ENCODE results near the gene LRMDA. TPM values are rescaled to one million over a fixed set of nuclear protein-coding genes. Genes with fewer than 3 reads are reported as not detected.

The LRMDA gene
- total RNA-seq, 4 donors from 2014 or later: 1.5 to 15.7 (median 4.6) TPM

GRCh38 chr10:76547352-76547972 is 1116.0 kb downstream of the LRMDA start:
- no peaks in the 10 kb centered on the region for H3K9me3 ChIP-seq
- H3K27ac ChIP-seq: no peak overlapping the region
- peak; percentile 80 to 93 for DNase-seq
- no peaks in the 10 kb centered on the region for H3K27me3 ChIP-seq
- intact Hi-C loops (cut with DNase I; ENCODE audit: low total_unique reads): no loop called here
- no peaks in the 10 kb centered on the region for H3K36me3 ChIP-seq
- peaks cover 0 to 5% of the 10 kb centered on the region in 2 donors for H3K4me1 ChIP-seq
- TF ChIP-seq POLR2A (IDR thresholded peaks at IDR 0.05) (no peak), CTCF (IDR thresholded peaks at IDR 0.05) (peak; percentile 65 to 88 (median 84))
- H3K4me3 ChIP-seq: no peak overlapping the region

GRCh38 chr10:76548716-76549115 is 1117.3 kb downstream of the LRMDA start:
- DNase-seq: no peak
- Histone ChIP-seq H3K27me3 (no peaks in the 10 kb centered on the region), H3K27ac (peak overlapping the region in 1 of 2 donors; percentile 9), H3K36me3 (no peaks in the 10 kb centered on the region), H3K4me1 (peaks cover 0 to 5% of the 10 kb centered on the region in 2 donors), H3K9me3 (no peaks in the 10 kb centered on the region), H3K4me3 (no peak overlapping the region)
- intact Hi-C loops (cut with DNase I; ENCODE audit: low total_unique reads): no loop called here
- TF ChIP-seq POLR2A (IDR thresholded peaks at IDR 0.05) (no peak), CTCF (IDR thresholded peaks at IDR 0.05) (no peak)

- intact Hi-C loops (cut with DNase I; ENCODE audit: low total_unique reads): no loop called here
- H3K27ac ChIP-seq: peak overlapping the region; percentile 9 to 36
Observed at GRCh38 chr10:76549171-76549570, 1117.7 kb downstream of the LRMDA start.

GRCh38 chr10:76550806-76551205 is 1119.4 kb downstream of the LRMDA start:
- H3K27ac ChIP-seq: peak overlapping the region; percentile 63 to 72
- H3K36me3 ChIP-seq: no peaks in the 10 kb centered on the region
- peaks cover 0 to 5% of the 10 kb centered on the region in 2 donors for H3K4me1 ChIP-seq
- intact Hi-C loops (cut with DNase I; ENCODE audit: low total_unique reads): no loop called here
- no peak for TF ChIP-seq POLR2A (IDR thresholded peaks at IDR 0.05)
- no peak for TF ChIP-seq CTCF (IDR thresholded peaks at IDR 0.05)
- no peaks in the 10 kb centered on the region for H3K9me3 ChIP-seq
- peak; percentile 27 to 62 for DNase-seq
- H3K4me3 ChIP-seq: no peak overlapping the region
- no peaks in the 10 kb centered on the region for H3K27me3 ChIP-seq

More at GRCh38 chr10:76549171-76549570, 1117.7 kb downstream of the LRMDA start:
- Histone ChIP-seq H3K27me3 (no peaks in the 10 kb centered on the region), H3K36me3 (no peaks in the 10 kb centered on the region), H3K9me3 (no peaks in the 10 kb centered on the region), H3K4me3 (no peak overlapping the region), H3K4me1 (peaks cover 0 to 5% of the 10 kb centered on the region in 2 donors)
- DNase-seq: no peak
- no peak for TF ChIP-seq POLR2A (IDR thresholded peaks at IDR 0.05)
- no peak for TF ChIP-seq CTCF (IDR thresholded peaks at IDR 0.05)

- peak in 1 of 2 donors; percentile 37 for DNase-seq
- intact Hi-C loops (cut with DNase I; ENCODE audit: low total_unique reads): no loop called here
- H3K4me1 ChIP-seq: peaks cover 0 to 4% of the 10 kb centered on the region in 2 donors
- H3K9me3 ChIP-seq: no peaks in the 10 kb centered on the region
- H3K4me3 ChIP-seq: no peak overlapping the region
- no peaks in the 10 kb centered on the region for H3K36me3 ChIP-seq
- no peaks in the 10 kb centered on the region for H3K27me3 ChIP-seq
- TF ChIP-seq POLR2A (IDR thresholded peaks at IDR 0.05): no peak
- TF ChIP-seq CTCF (IDR thresholded peaks at IDR 0.05): no peak
- H3K27ac ChIP-seq: peak overlapping the region; percentile 50 to 72
Observed at GRCh38 chr10:76552091-76552873, 1120.9 kb downstream of the LRMDA start.
